H1 (cell line): Measurements from ENCODE around the gene KLHL40. TPM values are rescaled to one million over a fixed set of nuclear protein-coding genes. Genes with fewer than 3 reads are reported as not detected.

Experiments
- HDAC2 ChIP-seq, 2 experiments: fragments of 300-600 bp in 1 of 2; sonication (generic) in 1 of 2; IDR thresholded peaks; 2 replicates each; pipeline ENCODE4 v1.6.1; 2011 to 2012; ENCODE audit warnings: low read depth in 2 of 2, low read length in 2 of 2, mild to moderate bottlenecking in 2 of 2, moderate library complexity in 2 of 2, borderline replicate concordance in 1 of 2, inconsistent platforms in 1 of 2
- TEAD4 ChIP-seq: IDR thresholded peaks from 2 replicates; pipeline ENCODE4 v1.6.1; 2012; ENCODE audit warnings: low read depth, low read length, inconsistent platforms, mixed read lengths
- polyA plus RNA-seq, 7 experiments: library from polyadenylated mRNA; depleted of rRNA in 3 of 7; stranded (reverse) in 5 of 7; unstranded in 2 of 7; fragments of >200 nt in 5 of 7; fragments of 200-250 nt in 2 of 7; gene quantifications; 1 replicate in 5 of 7; 2 replicates in 1 of 7; 4 replicates in 1 of 7; pipeline versions ENCODE4 v1.2.1 to v1.2.3, GENCODE V29; 2011 to 2013; ENCODE audit warnings: missing spikeins in 2 of 7, mixed read lengths in 2 of 7
- total RNA-seq: library from RNA; stranded (reverse); fragmentation: NEBNext Ultra II Directional; extraction: Animal tissue kit (Norgen Biotek cat#: 25700); gene quantifications from 2 replicates; pipeline ENCODE4 v1.2.1, GENCODE V29; 2021

The KLHL40 gene
- total and polyA plus RNA-seq, 2 of the 8 experiments (the other 6 are each of a cell fraction or from before 2014, with no cell fraction given) = 0.02 TPM; not detected in 1

DNA sequence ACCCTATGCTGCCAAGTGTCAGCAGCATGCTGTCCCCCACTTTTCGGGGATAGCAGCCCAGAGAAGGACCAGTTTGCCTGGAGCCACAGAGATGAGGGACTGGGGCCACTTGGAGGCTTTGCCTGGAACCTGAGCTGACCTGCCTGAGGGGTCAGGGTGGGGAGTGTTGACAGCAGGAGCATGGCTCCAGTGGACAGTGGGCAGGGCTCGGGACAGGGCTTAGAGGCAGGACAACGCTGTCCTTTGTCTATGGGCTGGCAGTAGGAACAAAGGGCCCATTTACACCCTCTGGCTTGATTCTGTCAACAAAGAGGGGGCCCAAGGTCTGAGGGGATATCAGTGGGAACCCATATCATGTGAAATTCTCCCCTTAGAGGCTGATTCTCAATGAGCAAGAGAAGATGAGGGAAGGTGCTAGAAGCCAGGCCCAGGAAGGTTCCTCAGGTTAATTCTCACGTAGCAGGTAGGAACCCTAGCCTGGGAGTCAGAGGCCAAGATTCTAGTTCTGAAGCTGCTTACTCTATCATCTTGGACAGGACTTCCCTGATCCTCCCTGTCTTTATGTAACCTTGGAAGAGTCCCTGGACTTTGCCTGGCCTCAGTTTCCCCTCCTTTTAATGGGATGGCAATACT is 47.0 kb downstream of the KLHL40 start (continued):
- TF ChIP-seq TEAD4 = no peak
- no peak for TF ChIP-seq HDAC2 (IDR thresholded peaks at IDR 0.05; ENCODE audit: borderline replicate concordance in 1 of 2, low read depth in 2 of 2, low read length in 2 of 2)
